Germinal center (tissue), 1 donor: ENCODE results near the gene TEKT2.

ENCODE experiments used
- DNase-seq: peaks from one replicate; pipeline ENCODE4 v3.0.0; 2012; ENCODE audit warnings: mixed read lengths, low spot score

Gene TEKT2

GRCh38 chr1:36083635-36084496 is at the start of gene TEKT2:
Gene TEKT2, plus strand, starts transcription at chr1:36084094. Its CDS starts 828 bp downstream, at chr1:36084922.
- DNase-seq, result peak; percentile 34

- DNase-seq, result no peak
Observed at GRCh38 chr1:36034692-36035091, 49.2 kb upstream of the TEKT2 start.

GRCh38 chr1:36035154-36035553 is 48.7 kb upstream of the TEKT2 start:
- DNase-seq, result no peak

- DNase-seq, result no peak
Observed at GRCh38 chr1:36040238-36040637, 43.7 kb upstream of the TEKT2 start.

- no peak for DNase-seq
Observed at GRCh38 chr1:36051821-36052220, 32.1 kb upstream of the TEKT2 start.

GRCh38 chr1:36053978-36054377 is 29.9 kb upstream of the TEKT2 start:
- DNase-seq, result no peak

GRCh38 chr1:36055706-36056105 is 28.2 kb upstream of the TEKT2 start:
- DNase-seq, result no peak

- no peak for DNase-seq
Observed at GRCh38 chr1:36062315-36062714, 21.6 kb upstream of the TEKT2 start.

GRCh38 chr1:36067871-36068270 is 16.0 kb upstream of the TEKT2 start:
- DNase-seq, result no peak

- no peak for DNase-seq
Observed at GRCh38 chr1:36068866-36069265, 15.0 kb upstream of the TEKT2 start.

GRCh38 chr1:36070349-36070748 is 13.5 kb upstream of the TEKT2 start:
- DNase-seq, result no peak

GRCh38 chr1:36076979-36077573 is 6.8 kb upstream of the TEKT2 start:
- DNase-seq, result no peak

GRCh38 chr1:36080236-36080635 is 3.7 kb upstream of the TEKT2 start:
- no peak for DNase-seq

GRCh38 chr1:36080801-36081200 is 3.1 kb upstream of the TEKT2 start:
- DNase-seq, result no peak

- DNase-seq, result no peak
Observed at GRCh38 chr1:36081926-36082485, 1.9 kb upstream of the TEKT2 start.

GRCh38 chr1:36083219-36083618 is 675 bp upstream of the TEKT2 start:
- DNase-seq, result no peak

GRCh38 chr1:36084497-36085115 is 712 bp downstream of the TEKT2 start:
- DNase-seq, result no peak

GRCh38 chr1:36085126-36085525 is 1.2 kb downstream of the TEKT2 start:
- no peak for DNase-seq

GRCh38 chr1:36085686-36086526 is 2.0 kb downstream of the TEKT2 start:
- DNase-seq, result no peak

- DNase-seq, result no peak
Observed at GRCh38 chr1:36086529-36087232, 2.8 kb downstream of the TEKT2 start.
